ENCODE data around the gene ROBO1.

ROBO1 gene

GRCh38 chr3:79268422-79268821 lies 499.4 kb downstream of the ROBO1 start:
- no peak for TF ChIP-seq CTCF (conservative IDR thresholded peaks at IDR 0.05; ENCODE audit: low read depth, low read length)
- H2AFZ ChIP-seq (ENCODE audit: low read depth) = no peak overlapping the region
- H3K4me1 ChIP-seq (ENCODE audit: low read depth, poor library complexity, severe bottlenecking) = no peaks in the 10 kb centered on the region
- H3K9ac ChIP-seq = no peak overlapping the region
- no peak overlapping the region for H3K27ac ChIP-seq
- no peaks in the 10 kb centered on the region for H3K27me3 ChIP-seq (ENCODE audit: insufficient read depth, low read depth)
- no peaks in the 10 kb centered on the region for H4K20me1 ChIP-seq (ENCODE audit: insufficient read depth)
- H3K79me2 ChIP-seq (ENCODE audit: insufficient read depth, low read depth) = no peaks in the 10 kb centered on the region
- H3K4me2 ChIP-seq = no peak overlapping the region
- no peak overlapping the region for H3K4me3 ChIP-seq (IDR thresholded peaks at IDR 0.05; ENCODE audit: insufficient read depth, low read depth, low read length)
- no peaks in the 10 kb centered on the region for H3K36me3 ChIP-seq (ENCODE audit: insufficient read depth)

- no peak for TF ChIP-seq CTCF (conservative IDR thresholded peaks at IDR 0.05; ENCODE audit: low read depth, low read length)
- Histone ChIP-seq H3K4me2 (no peak overlapping the region), H3K27ac (no peak overlapping the region), H4K20me1 (ENCODE audit: insufficient read depth) (no peaks in the 10 kb centered on the region), H3K4me1 (ENCODE audit: low read depth, poor library complexity, severe bottlenecking) (no peaks in the 10 kb centered on the region), H3K4me3 (IDR thresholded peaks at IDR 0.05; ENCODE audit: insufficient read depth, low read depth, low read length) (no peak overlapping the region), H3K36me3 (ENCODE audit: insufficient read depth) (no peaks in the 10 kb centered on the region), H3K27me3 (ENCODE audit: insufficient read depth, low read depth) (no peaks in the 10 kb centered on the region), H2AFZ (ENCODE audit: low read depth) (no peak overlapping the region), H3K79me2 (ENCODE audit: insufficient read depth, low read depth) (no peaks in the 10 kb centered on the region), H3K9ac (no peak overlapping the region)
Measured at GRCh38 chr3:79264892-79265291, 502.9 kb downstream of the ROBO1 start.

DNA sequence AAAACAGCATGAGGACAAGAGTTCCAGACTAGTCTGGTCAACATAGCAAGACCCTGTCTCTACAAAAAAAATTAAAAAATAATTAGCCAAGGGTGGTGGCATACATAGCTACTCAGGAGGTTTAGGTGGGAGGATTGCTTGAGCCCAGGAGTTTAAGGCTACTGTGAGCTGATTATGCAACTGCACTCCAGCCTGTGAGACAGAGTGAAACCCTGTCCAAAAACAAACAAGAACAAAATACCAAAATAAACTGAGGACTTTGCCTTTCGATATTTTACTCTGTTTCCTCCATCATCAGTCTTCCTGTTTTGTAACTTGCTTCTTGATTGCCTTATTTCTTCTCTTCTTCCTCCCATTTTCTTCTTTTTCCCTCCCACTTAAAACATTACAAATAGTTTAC lies 504.4 kb downstream of the ROBO1 start:
- Histone ChIP-seq H3K4me3 (IDR thresholded peaks at IDR 0.05; ENCODE audit: insufficient read depth, low read depth, low read length) (no peak overlapping the region), H3K9ac (no peak overlapping the region), H3K36me3 (ENCODE audit: insufficient read depth) (no peaks in the 10 kb centered on the region), H4K20me1 (ENCODE audit: insufficient read depth) (no peaks in the 10 kb centered on the region), H3K4me1 (ENCODE audit: low read depth, poor library complexity, severe bottlenecking) (no peaks in the 10 kb centered on the region), H3K4me2 (no peak overlapping the region), H3K27ac (no peak overlapping the region), H3K79me2 (ENCODE audit: insufficient read depth, low read depth) (no peaks in the 10 kb centered on the region), H2AFZ (ENCODE audit: low read depth) (no peak overlapping the region), H3K27me3 (ENCODE audit: insufficient read depth, low read depth) (no peaks in the 10 kb centered on the region)
- TF ChIP-seq CTCF (conservative IDR thresholded peaks at IDR 0.05; ENCODE audit: low read depth, low read length) = no peak

DNA sequence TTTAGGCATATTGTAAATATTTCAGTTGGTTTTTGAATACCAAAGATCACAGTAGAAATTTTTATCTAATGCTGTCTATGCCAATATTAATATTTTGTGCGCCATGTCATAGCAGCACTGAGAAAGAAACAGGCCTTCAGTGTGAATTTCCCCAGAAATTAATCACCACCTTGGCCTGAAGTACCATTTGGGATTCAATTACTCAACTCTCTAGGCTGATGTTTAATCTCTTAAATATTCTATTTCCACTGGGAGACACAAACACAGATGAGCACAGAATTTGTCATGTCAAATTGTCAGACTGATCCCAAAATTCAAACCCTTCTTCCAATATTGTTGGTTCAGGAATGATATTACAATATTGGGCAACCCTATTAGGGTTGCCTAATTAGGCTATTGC lies 509.3 kb downstream of the ROBO1 start:
- H3K4me1 ChIP-seq (ENCODE audit: low read depth, poor library complexity, severe bottlenecking) = no peaks in the 10 kb centered on the region

More for the DNA sequence above, 509.3 kb downstream of the ROBO1 start:
- Histone ChIP-seq H3K27ac (no peak overlapping the region), H2AFZ (ENCODE audit: low read depth) (no peak overlapping the region), H3K36me3 (ENCODE audit: insufficient read depth) (no peaks in the 10 kb centered on the region), H4K20me1 (ENCODE audit: insufficient read depth) (no peaks in the 10 kb centered on the region), H3K27me3 (ENCODE audit: insufficient read depth, low read depth) (no peaks in the 10 kb centered on the region), H3K4me3 (IDR thresholded peaks at IDR 0.05; ENCODE audit: insufficient read depth, low read depth, low read length) (no peak overlapping the region), H3K4me2 (no peak overlapping the region), H3K9ac (no peak overlapping the region), H3K79me2 (ENCODE audit: insufficient read depth, low read depth) (no peaks in the 10 kb centered on the region)
- no peak for TF ChIP-seq CTCF (conservative IDR thresholded peaks at IDR 0.05; ENCODE audit: low read depth, low read length)
